ENCODE measurements around the gene CPXM1.

The CPXM1 gene

GRCh38 chr20:2756056-2756611 lies 44.3 kb downstream of the CPXM1 start:
- Mint-ChIP-seq H3K9me3 (no peaks in the 10 kb centered on the region), H3K4me1 (ENCODE audit: low read depth) (peaks cover 21% of the 10 kb centered on the region), H3K4me3 (no peak overlapping the region), H3K27me3 (peaks cover 31% of the 10 kb centered on the region), H3K36me3 (ENCODE audit: low read depth) (no peaks in the 10 kb centered on the region), H3K27ac (no peak overlapping the region)
- no peak for DNase-seq

- Mint-ChIP-seq H3K27me3 (peaks cover 33% of the 10 kb centered on the region), H3K27ac (no peak overlapping the region), H3K4me3 (no peak overlapping the region), H3K4me1 (ENCODE audit: low read depth) (peaks cover 27% of the 10 kb centered on the region), H3K9me3 (no peaks in the 10 kb centered on the region), H3K36me3 (ENCODE audit: low read depth) (no peaks in the 10 kb centered on the region)
- DNase-seq, result no peak
These were observed 44.9 kb downstream of the CPXM1 start for GRCh38 chr20:2755451-2756055.

GRCh38 chr20:2754424-2754823 lies 46.0 kb downstream of the CPXM1 start:
- peaks cover 30% of the 10 kb centered on the region for H3K4me1 Mint-ChIP-seq (ENCODE audit: low read depth)
- H3K27ac Mint-ChIP-seq, result no peak overlapping the region
- no peak overlapping the region for H3K4me3 Mint-ChIP-seq
- H3K9me3 Mint-ChIP-seq, result no peaks in the 10 kb centered on the region
- H3K27me3 Mint-ChIP-seq, result peaks cover 42% of the 10 kb centered on the region
- no peaks in the 10 kb centered on the region for H3K36me3 Mint-ChIP-seq (ENCODE audit: low read depth)
- DNase-seq, result no peak

DNA sequence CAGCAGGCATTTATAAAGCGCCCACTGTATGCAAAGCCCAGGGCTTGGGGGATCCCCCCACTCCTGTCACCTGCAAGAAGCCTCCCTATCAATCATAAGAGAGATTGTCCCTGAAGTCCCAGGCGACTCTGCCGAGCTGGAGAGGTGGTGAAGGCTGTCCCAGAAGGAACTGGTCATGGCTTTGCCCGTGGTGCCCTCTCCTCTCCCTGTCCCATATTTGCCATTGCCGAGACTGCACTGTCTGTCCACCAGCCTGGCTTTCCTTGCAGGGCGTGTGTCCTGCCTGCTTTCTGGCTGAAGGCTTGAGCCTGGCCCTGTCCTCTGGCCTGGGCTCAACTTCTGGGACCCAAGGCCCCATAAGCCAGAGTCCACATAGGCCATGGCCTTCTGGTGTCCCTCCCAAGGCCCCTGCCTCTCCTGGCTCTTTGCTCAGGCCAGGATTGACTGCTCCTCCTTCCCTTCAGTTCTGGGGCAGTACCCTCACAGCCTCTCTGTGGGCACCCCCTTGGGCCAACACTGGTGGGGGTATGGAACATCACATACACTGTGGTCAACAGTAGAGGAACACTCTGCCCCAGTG lies 46.9 kb downstream of the CPXM1 start:
- Mint-ChIP-seq H3K9me3 (no peaks in the 10 kb centered on the region), H3K4me3 (peak overlapping the region; percentile 79), H3K4me1 (ENCODE audit: low read depth) (peaks cover 30% of the 10 kb centered on the region), H3K27me3 (peaks cover 42% of the 10 kb centered on the region), H3K36me3 (ENCODE audit: low read depth) (no peaks in the 10 kb centered on the region), H3K27ac (no peak overlapping the region)
- DNase-seq, result no peak

GRCh38 chr20:2752567-2753460 lies 47.6 kb downstream of the CPXM1 start:
- H3K9me3 Mint-ChIP-seq, result no peaks in the 10 kb centered on the region
- peak overlapping the region; percentile 79 for H3K4me3 Mint-ChIP-seq
- H3K4me1 Mint-ChIP-seq (ENCODE audit: low read depth), result peaks cover 34% of the 10 kb centered on the region
- peak; percentile 70 for DNase-seq
- no peaks in the 10 kb centered on the region for H3K36me3 Mint-ChIP-seq (ENCODE audit: low read depth)
- H3K27me3 Mint-ChIP-seq, result peaks cover 38% of the 10 kb centered on the region
- no peak overlapping the region for H3K27ac Mint-ChIP-seq

- no peaks in the 10 kb centered on the region for H3K36me3 Mint-ChIP-seq (ENCODE audit: low read depth)
- H3K27me3 Mint-ChIP-seq, result peaks cover 35% of the 10 kb centered on the region
- H3K27ac Mint-ChIP-seq, result no peak overlapping the region
- no peak overlapping the region for H3K4me3 Mint-ChIP-seq
- peaks cover 38% of the 10 kb centered on the region for H3K4me1 Mint-ChIP-seq (ENCODE audit: low read depth)
- DNase-seq, result peak; percentile 74
- no peaks in the 10 kb centered on the region for H3K9me3 Mint-ChIP-seq
These were observed 48.4 kb downstream of the CPXM1 start for GRCh38 chr20:2751878-2752566.

GRCh38 chr20:2751347-2751877 lies 49.0 kb downstream of the CPXM1 start:
- Mint-ChIP-seq H3K4me3 (peak overlapping the region; percentile 49), H3K4me1 (ENCODE audit: low read depth) (peaks cover 35% of the 10 kb centered on the region), H3K9me3 (no peaks in the 10 kb centered on the region), H3K27ac (no peak overlapping the region), H3K36me3 (ENCODE audit: low read depth) (no peaks in the 10 kb centered on the region), H3K27me3 (peaks cover 35% of the 10 kb centered on the region)
- DNase-seq, result no peak

DNA sequence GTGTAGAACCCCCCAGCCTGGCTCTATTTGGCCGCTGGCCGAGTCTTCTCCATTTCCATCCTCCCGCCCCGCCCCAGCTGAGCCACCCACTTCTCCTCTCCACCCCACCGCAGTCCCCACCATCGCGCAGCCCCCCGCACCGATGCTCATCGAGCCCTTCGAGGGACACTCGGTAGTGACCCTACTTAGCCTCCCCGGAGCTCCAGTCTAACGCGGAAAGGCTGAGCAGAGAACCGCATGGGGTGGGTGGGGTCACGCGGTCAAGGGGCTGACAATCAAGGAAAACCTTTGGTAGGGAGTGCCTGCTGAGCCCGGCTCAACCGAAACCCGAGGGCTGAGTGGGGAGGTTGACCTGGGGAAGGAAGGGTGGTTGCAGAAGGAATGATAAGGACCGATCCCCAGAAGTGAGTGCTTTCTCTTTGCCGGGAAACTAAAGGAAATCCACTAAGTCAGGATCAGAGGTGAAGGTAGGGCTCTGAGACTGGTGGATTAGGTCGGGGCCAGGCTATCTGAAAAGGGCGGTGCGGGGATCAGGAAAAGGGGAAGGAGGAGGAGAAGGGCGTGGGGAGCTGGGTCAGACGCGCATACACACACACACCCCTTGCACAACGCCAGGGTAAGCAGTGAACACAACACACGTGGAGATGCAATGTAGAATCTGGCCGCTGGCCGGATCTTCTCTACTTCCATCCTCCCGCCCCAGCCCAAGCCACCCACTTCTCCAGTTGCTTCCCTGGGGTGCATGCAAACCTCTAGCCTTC lies 49.8 kb downstream of the CPXM1 start:
- H3K4me1 Mint-ChIP-seq (ENCODE audit: low read depth), result peaks cover 34% of the 10 kb centered on the region
- H3K4me3 Mint-ChIP-seq, result peak overlapping the region; percentile 60
- no peaks in the 10 kb centered on the region for H3K9me3 Mint-ChIP-seq
- H3K27ac Mint-ChIP-seq, result no peak overlapping the region
- no peak for DNase-seq
- H3K27me3 Mint-ChIP-seq, result peaks cover 35% of the 10 kb centered on the region
- H3K36me3 Mint-ChIP-seq (ENCODE audit: low read depth), result no peaks in the 10 kb centered on the region

GRCh38 chr20:2749951-2750490 lies 50.4 kb downstream of the CPXM1 start:
- no peak overlapping the region for H3K4me3 Mint-ChIP-seq
- no peaks in the 10 kb centered on the region for H3K36me3 Mint-ChIP-seq (ENCODE audit: low read depth)
- H3K4me1 Mint-ChIP-seq (ENCODE audit: low read depth), result peaks cover 34% of the 10 kb centered on the region
- no peak for DNase-seq
- no peaks in the 10 kb centered on the region for H3K9me3 Mint-ChIP-seq
- peaks cover 35% of the 10 kb centered on the region for H3K27me3 Mint-ChIP-seq
- H3K27ac Mint-ChIP-seq, result no peak overlapping the region

GRCh38 chr20:2749343-2749950 lies 51.0 kb downstream of the CPXM1 start:
- H3K27ac Mint-ChIP-seq, result no peak overlapping the region
- no peak overlapping the region for H3K4me3 Mint-ChIP-seq
- no peak for DNase-seq
- peaks cover 34% of the 10 kb centered on the region for H3K4me1 Mint-ChIP-seq (ENCODE audit: low read depth)
- peaks cover 35% of the 10 kb centered on the region for H3K27me3 Mint-ChIP-seq
- no peaks in the 10 kb centered on the region for H3K9me3 Mint-ChIP-seq
- no peaks in the 10 kb centered on the region for H3K36me3 Mint-ChIP-seq (ENCODE audit: low read depth)

DNA sequence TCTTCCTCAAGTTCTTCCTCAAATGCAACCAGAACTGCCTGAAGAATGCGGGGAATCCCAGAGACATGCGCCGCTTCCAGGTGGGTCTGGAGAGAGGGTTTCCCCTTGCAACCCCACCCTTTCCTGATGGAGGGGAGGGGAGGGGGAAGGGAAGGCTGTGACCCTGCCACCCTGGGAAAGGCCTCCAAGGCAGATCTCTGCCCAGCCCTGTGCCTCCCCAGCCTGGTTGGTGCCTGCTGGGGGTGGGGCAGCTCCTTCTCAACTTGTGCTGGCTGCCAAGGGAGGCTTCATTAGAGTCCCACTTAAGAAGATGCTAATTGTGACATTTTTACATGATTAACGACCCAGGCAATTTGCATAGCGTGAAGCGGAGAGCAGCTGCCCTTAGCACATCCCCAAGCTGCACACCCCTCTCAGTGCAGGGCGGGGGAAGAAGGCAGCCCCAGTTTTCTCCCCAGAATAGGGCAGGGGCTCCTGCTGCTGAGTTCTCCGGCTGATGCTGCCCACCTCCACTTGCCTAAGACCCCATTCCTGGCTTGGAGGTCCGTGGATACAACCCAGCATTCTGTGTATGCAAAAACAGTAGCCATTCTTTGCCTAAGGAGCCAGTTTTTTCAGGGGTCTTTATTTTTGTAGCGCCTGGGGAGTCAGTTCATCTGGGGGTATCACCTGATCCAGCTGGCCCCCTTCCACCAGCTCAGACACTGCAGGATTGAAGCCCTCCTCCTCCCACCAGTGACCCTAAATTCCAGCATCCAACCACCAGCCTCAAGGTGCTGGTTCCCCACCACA lies 51.7 kb downstream of the CPXM1 start:
- Mint-ChIP-seq H3K36me3 (ENCODE audit: low read depth) (no peaks in the 10 kb centered on the region), H3K9me3 (no peaks in the 10 kb centered on the region), H3K4me3 (no peak overlapping the region), H3K27me3 (peaks cover 29% of the 10 kb centered on the region), H3K4me1 (ENCODE audit: low read depth) (peaks cover 33% of the 10 kb centered on the region), H3K27ac (no peak overlapping the region)
- no peak for DNase-seq

GRCh38 chr20:2747676-2748235 lies 52.7 kb downstream of the CPXM1 start:
- no peaks in the 10 kb centered on the region for H3K36me3 Mint-ChIP-seq (ENCODE audit: low read depth)
- no peak for DNase-seq
- H3K9me3 Mint-ChIP-seq, result no peaks in the 10 kb centered on the region
- no peak overlapping the region for H3K4me3 Mint-ChIP-seq
- H3K27me3 Mint-ChIP-seq, result peaks cover 21% of the 10 kb centered on the region
- peaks cover 31% of the 10 kb centered on the region for H3K4me1 Mint-ChIP-seq (ENCODE audit: low read depth)
- no peak overlapping the region for H3K27ac Mint-ChIP-seq

Data from activated T-cell treated with anti-CD3 and anti-CD28 coated beads, Interleukin-2, amount 50 U/mL, for 24 hours (primary cell).